Measurements from ENCODE around the gene GPA33.

The GPA33 gene

GRCh38 chr1:167117225-167117624 is 27.0 kb upstream of the GPA33 start:
- no peak for DNase-seq (ENCODE audit: low read depth)

GRCh38 chr1:167116174-167116573 is 26.0 kb upstream of the GPA33 start:
- DNase-seq (ENCODE audit: low read depth), result no peak

GRCh38 chr1:167115655-167116054 is 25.5 kb upstream of the GPA33 start:
- no peak for DNase-seq (ENCODE audit: low read depth)

- no peak for DNase-seq (ENCODE audit: low read depth)
These were observed 24.5 kb upstream of the GPA33 start for GRCh38 chr1:167114725-167115124.

GRCh38 chr1:167111868-167112709 is 21.9 kb upstream of the GPA33 start:
- DNase-seq (ENCODE audit: low read depth), result no peak

DNA sequence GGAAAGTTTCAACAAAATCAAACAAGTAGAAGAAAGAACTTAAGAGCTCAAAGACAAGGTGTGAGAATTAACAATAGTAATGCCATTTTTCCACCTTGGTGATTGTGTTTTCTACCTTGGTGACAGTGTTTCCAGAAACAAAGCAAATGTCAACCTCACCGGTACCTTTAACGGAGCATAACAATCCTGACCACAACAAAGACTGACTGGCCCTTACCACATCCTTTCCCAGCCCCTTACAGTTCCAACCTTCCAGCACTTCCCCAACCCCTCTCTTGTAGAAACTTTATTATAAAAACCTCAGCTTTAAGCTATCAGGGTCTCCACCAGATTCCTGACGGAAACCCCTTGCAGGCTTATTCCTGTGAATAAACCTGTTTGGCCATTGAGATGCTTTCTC is 20.4 kb upstream of the GPA33 start:
- DNase-seq (ENCODE audit: low read depth), result no peak

GRCh38 chr1:167109125-167109524 is 18.9 kb upstream of the GPA33 start:
- DNase-seq (ENCODE audit: low read depth), result no peak

GRCh38 chr1:167107456-167107855 is 17.3 kb upstream of the GPA33 start:
- no peak for DNase-seq (ENCODE audit: low read depth)

GRCh38 chr1:167106119-167106461 is 15.9 kb upstream of the GPA33 start:
- DNase-seq (ENCODE audit: low read depth), result no peak

- DNase-seq (ENCODE audit: low read depth), result no peak
These were observed 15.3 kb upstream of the GPA33 start for GRCh38 chr1:167105271-167106118.

DNA sequence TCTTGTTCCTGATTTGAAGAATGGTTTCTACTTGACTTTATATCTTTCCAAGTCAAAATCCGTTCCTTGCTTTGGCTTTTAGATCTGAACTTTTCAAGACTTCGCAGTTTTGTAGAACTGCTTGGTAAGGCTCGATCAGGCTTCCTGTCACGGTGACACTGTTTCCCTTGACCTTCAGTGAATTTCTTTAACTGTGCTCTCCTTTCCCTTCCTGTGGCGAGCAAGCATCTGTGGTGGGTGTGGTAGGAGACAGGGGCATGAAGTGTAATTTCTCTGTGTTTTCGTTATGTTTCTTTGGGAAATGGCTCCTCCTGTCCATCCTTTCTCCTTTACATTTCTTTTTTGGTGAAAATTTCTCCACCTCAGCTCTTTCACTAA is 14.1 kb upstream of the GPA33 start:
- DNase-seq (ENCODE audit: low read depth), result no peak

DNA sequence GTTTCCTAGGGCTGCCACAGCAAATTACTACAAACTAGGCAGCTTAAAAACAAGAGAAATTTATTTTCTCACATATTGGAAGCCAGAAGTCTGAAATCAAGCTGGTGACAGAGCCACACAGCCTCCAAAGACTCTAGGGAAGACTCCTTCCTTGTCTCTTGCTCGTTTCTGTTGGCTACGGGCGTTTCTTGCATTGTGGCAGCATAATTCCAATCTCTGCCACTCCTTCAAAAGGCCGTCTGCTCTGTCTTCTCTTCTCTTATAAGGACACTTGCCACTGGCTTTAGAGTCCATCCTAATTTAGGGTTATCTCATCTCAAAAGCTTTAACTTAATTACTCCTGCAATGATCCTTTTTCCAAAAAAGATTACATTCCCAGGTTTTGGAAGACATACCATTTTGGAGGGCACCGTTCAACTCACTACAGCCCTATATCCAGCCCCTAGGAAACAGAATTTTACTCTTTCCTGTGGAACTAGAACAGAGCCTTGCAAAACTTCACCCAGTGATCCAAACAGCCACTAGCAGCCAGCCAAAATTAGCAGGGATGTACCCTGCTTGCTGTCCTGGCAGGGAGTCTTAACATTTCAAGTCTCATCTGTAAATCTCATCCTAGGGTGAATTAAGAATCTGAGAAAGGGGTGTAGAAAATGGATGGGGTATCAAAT is 12.9 kb upstream of the GPA33 start:
- DNase-seq (ENCODE audit: low read depth), result no peak

GRCh38 chr1:167101754-167102153 is 11.6 kb upstream of the GPA33 start:
- DNase-seq (ENCODE audit: low read depth), result no peak

DNA sequence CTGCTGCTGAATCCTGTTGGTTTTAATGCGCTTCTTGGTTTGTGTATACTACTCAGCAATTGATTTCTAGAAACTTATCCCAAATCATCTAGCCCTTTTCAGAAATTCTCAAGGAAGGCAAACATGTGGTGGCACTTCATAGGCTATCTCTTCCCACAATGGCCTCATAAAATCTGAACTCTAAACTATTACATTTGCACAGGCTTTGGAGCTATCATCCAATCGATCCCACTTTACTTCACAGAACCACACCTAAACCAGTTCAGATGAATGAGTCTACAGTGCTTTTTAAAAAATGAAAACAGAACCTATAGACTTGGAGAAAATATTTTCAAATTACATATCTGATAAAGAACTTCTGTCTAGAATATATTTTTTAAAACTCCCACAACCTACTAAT is 10.6 kb upstream of the GPA33 start:
- DNase-seq (ENCODE audit: low read depth), result no peak

- no peak for DNase-seq (ENCODE audit: low read depth)
These were observed 9.7 kb upstream of the GPA33 start for GRCh38 chr1:167099851-167100250.

GRCh38 chr1:167095368-167095767 is 5.2 kb upstream of the GPA33 start:
- DNase-seq (ENCODE audit: low read depth), result no peak

DNA sequence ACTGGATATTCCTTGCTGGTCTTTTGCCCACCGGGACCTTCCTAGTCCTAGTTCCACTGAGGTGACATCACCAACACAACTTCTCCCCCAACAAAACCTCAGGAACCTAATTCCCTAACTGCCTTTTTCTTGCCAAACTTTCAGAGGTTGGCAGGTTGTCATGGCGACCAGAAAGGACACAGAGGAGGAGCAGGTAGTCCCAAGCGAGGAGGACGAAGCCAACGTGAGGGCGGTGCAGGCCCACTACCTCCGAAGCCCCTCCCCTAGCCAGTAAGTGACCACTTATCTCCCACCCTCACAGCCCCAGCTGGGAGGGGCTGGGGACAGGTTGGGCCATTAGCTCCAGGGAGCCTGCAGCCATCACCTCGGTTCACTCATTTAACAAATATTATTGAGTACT is 4.5 kb upstream of the GPA33 start:
- no peak for DNase-seq (ENCODE audit: low read depth)

DNA sequence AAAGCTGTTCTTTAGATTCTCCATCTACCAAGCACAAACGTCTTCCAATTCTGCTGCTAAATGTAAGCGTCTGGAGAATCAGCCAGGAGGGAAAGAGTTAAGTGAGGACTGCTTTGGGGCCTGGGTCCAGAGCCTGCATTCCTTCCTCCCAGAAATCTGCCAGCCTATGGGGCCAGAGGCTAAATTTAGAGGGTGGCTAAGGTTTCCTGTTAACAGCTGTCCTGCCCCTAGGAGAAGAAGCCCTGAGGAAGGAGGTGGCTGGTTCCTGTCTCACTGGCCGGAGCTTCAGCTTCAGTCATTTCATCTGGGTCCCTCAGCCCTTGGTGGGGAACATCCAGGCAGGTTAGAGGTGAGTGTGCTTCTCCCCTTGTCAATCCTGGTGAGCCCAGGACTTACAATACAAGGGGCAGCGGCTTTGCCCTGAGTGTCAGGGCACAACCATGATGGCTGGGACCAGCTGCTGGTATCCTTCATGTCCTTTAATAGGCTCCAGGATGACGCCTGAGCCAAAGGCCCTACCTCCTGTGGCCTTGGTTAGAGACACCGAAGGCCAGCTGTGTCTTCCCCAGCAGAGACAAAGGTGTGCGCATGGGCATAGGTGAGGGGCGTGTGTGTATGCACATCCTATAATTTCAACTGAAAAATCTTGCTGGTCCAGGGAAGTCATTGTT is 3.8 kb upstream of the GPA33 start, which contains the start of gene STYXL2:
Gene STYXL2 (plus strand): TSS at position 230 of the 671 bp plus-strand sequence. CDS start 775 bp downstream, outside the sequence.
- DNase-seq (ENCODE audit: low read depth), result no peak

DNA sequence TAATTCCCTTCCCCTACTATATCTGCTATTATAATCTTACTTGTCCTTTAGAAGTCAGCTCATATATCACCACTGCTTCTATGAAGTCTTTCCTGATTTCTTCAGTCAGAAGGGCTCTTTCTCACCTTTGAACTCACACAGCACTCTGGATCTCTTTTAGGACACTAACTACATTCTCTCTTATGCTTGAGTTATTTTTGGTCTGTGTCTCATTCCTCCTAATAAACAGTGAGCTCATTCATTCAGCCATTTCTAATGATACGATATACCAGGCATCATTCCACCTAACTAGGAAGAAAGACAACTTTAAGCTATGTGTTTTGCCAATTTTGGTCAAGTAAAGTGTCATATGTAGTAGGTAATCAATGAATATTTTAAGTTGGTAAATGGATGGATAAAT is 2.5 kb upstream of the GPA33 start:
- no peak for DNase-seq (ENCODE audit: low read depth)

DNA sequence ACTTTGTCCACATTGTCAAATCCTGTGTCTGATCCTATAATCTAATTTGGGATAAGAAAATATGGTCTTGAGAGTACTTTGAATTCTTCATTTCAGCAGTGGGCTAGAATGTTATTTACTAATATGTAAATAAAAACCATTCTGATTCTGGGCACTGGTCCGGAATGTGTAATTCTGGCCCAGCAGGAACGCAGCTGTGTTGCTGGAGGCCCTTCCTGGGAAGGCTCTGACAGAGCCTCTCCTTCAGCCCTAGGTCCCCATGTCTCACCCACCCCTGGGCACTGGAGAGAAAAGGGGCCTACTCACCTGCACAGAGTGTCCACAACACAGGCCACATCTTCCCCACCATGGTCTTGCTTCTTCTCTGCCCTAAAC is 251 bp downstream of the GPA33 start:
- no peak for DNase-seq (ENCODE audit: low read depth)

GRCh38 chr1:167088746-167089417 is 1.3 kb downstream of the GPA33 start:
- DNase-seq (ENCODE audit: low read depth), result no peak

- no peak for DNase-seq (ENCODE audit: low read depth)
These were observed 3.4 kb downstream of the GPA33 start for GRCh38 chr1:167086768-167087167.
